ENCODE data around the gene DCN.

Gene DCN

GRCh38 chr12:91185421-91185820 lies 2.8 kb upstream of the DCN start:
- DNase-seq (ENCODE audit: low read depth): no peak

GRCh38 chr12:91183551-91183950 lies 934 bp upstream of the DCN start:
- DNase-seq (ENCODE audit: low read depth): no peak

- DNase-seq (ENCODE audit: low read depth): no peak
Observed at GRCh38 chr12:91180582-91181395, 1.8 kb downstream of the DCN start.

GRCh38 chr12:91179966-91180561 lies 2.6 kb downstream of the DCN start:
- DNase-seq (ENCODE audit: low read depth): no peak

- DNase-seq (ENCODE audit: low read depth): no peak
Observed at GRCh38 chr12:91179315-91179714, 3.3 kb downstream of the DCN start.

GRCh38 chr12:91178781-91179180 lies 3.8 kb downstream of the DCN start:
- DNase-seq (ENCODE audit: low read depth): no peak

- no peak for DNase-seq (ENCODE audit: low read depth)
Observed at GRCh38 chr12:91178139-91178561, 4.5 kb downstream of the DCN start.

- DNase-seq (ENCODE audit: low read depth): no peak
Observed at GRCh38 chr12:91177381-91177780, 5.2 kb downstream of the DCN start.

GRCh38 chr12:91176915-91177314 lies 5.7 kb downstream of the DCN start:
- no peak for DNase-seq (ENCODE audit: low read depth)

- no peak for DNase-seq (ENCODE audit: low read depth)
Observed at GRCh38 chr12:91176358-91176757, 6.3 kb downstream of the DCN start.

- no peak for DNase-seq (ENCODE audit: low read depth)
Observed at GRCh38 chr12:91173124-91173523, 9.5 kb downstream of the DCN start.

GRCh38 chr12:91172096-91172495 lies 10.5 kb downstream of the DCN start:
- DNase-seq (ENCODE audit: low read depth): no peak

- DNase-seq (ENCODE audit: low read depth): no peak
Observed at GRCh38 chr12:91171476-91171875, 11.1 kb downstream of the DCN start.

GRCh38 chr12:91163116-91163515 lies 19.5 kb downstream of the DCN start:
- DNase-seq (ENCODE audit: low read depth): no peak

GRCh38 chr12:91161009-91161408 lies 21.6 kb downstream of the DCN start:
- DNase-seq (ENCODE audit: low read depth): no peak

- DNase-seq (ENCODE audit: low read depth): no peak
Observed at GRCh38 chr12:91155990-91156389, 26.6 kb downstream of the DCN start.

- no peak for DNase-seq (ENCODE audit: low read depth)
Observed at GRCh38 chr12:91154131-91154530, 28.5 kb downstream of the DCN start.

GRCh38 chr12:91144053-91144452 lies 38.6 kb downstream of the DCN start:
- DNase-seq (ENCODE audit: low read depth): no peak

GRCh38 chr12:91143206-91143605 lies 39.4 kb downstream of the DCN start:
- DNase-seq (ENCODE audit: low read depth): no peak

GRCh38 chr12:91142221-91142631 lies 40.4 kb downstream of the DCN start:
- no peak for DNase-seq (ENCODE audit: low read depth)

GRCh38 chr12:91140026-91140931 lies 42.3 kb downstream of the DCN start:
- DNase-seq (ENCODE audit: low read depth): no peak

GRCh38 chr12:91139286-91139685 lies 43.3 kb downstream of the DCN start:
- DNase-seq (ENCODE audit: low read depth): no peak

Data from stimulated activated CD8-positive, alpha-beta memory T cell treated with anti-CD3 and anti-CD28 coated beads, Interleukin-15, amount 100 ng/mL, for 1 hour (primary cell).